Kidney (tissue), 14 donors: ENCODE measurements around the gene H1-8. TPM values are rescaled to one million over a fixed set of nuclear protein-coding genes. Genes with fewer than 3 reads are reported as not detected.

Experiments used
- DNase-seq, 5 donors: peaks; one replicate each; pipeline ENCODE4 v3.0.0-alpha.2; 2013 to 2020
- FAIRE-seq: peaks from 2 replicates; lab custom pipeline; 2012; peaks lifted over from hg19 to GRCh38; lab: Jason Lieb, UNC
- H3K27ac ChIP-seq, 2 donors: one replicate each; pipeline ENCODE4 v1.7.0; 2013; ENCODE audit warnings: low read depth in 2 of 2, low read length in 2 of 2, inconsistent platforms in 1 of 2
- H3K27me3 ChIP-seq: one replicate; pipeline ENCODE4 v1.7.1; 2013; ENCODE audit warnings: low read length, inconsistent platforms; ENCODE audit not compliant: control insufficient read depth, insufficient read depth
- H3K36me3 ChIP-seq, 3 donors: one replicate each; pipeline versions ENCODE4 v1.7.0 to v1.7.1; 2013; ENCODE audit warnings: low read length in 3 of 3, control low read depth in 1 of 3, inconsistent platforms in 1 of 3; ENCODE audit not compliant: insufficient read depth in 3 of 3, control insufficient read depth in 2 of 3
- H3K4me1 ChIP-seq, 3 donors: one replicate each; pipeline versions ENCODE4 v1.7.0 to v1.7.1; 2013; ENCODE audit warnings: low read length in 3 of 3, inconsistent platforms in 1 of 3, low read depth in 1 of 3; ENCODE audit not compliant: control insufficient read depth in 2 of 3, insufficient read depth in 2 of 3
- H3K4me3 ChIP-seq, 3 donors: one replicate each; pipeline versions ENCODE4 v1.7.0 to v1.8.1; 2013; ENCODE audit warnings: low read length in 3 of 3, control low read depth in 1 of 3, inconsistent platforms in 1 of 3
- H3K9ac ChIP-seq, 3 donors: one replicate each; pipeline versions ENCODE4 v1.7.0 to v1.7.1; 2013; ENCODE audit warnings: low read length in 3 of 3, control low read depth in 1 of 3, inconsistent platforms in 1 of 3
- H3K9me3 ChIP-seq, 3 donors: one replicate each; pipeline versions ENCODE4 v1.7.0 to v1.7.1; 2013; ENCODE audit warnings: low read length in 3 of 3, control low read depth in 1 of 3, inconsistent platforms in 1 of 3; ENCODE audit not compliant: control insufficient read depth in 2 of 3, insufficient read depth in 1 of 3
- CTCF ChIP-seq: IDR thresholded peaks from 3 replicates; pipeline ENCODE4 v1.5.1; 2012; ENCODE audit warnings: mild to moderate bottlenecking, moderate library complexity, borderline replicate concordance; ENCODE audit not compliant: insufficient read depth; ENCODE audit errors: extremely low read depth
- intact Hi-C: fragments of 100-400 bp; cut with DNase I; formaldehyde crosslinking; loops from one replicate; pipeline ENCODE4 v1.11.1; 2022
- polyA plus RNA-seq: library from polyadenylated mRNA; stranded (reverse); fragments of 350-450 nt; fragmentation: Illumina TruSeq; extraction: RNeasy Lipid Tissue Mini Kit (QIAGEN cat#74804); gene quantifications from one replicate; pipeline ENCODE4 v1.2.3, GENCODE V29; 2014; ENCODE audit warnings: low read depth, low replicate concordance; ENCODE audit not compliant: insufficient read depth
- total RNA-seq: library from RNA; stranded (reverse); fragmentation: NEBNext Ultra II Directional; extraction: Animal tissue kit (Norgen Biotek cat#: 25700); gene quantifications from one replicate; pipeline ENCODE4 v1.2.1, GENCODE V29; 2021
- donor health status: control.
- donor health status: control.
- donor health status: control.
- donor health status: control.
- donor health status: control.
- donor health status: DM: yes; HTN: yes; CAD: no.
- donor health status: Normal renal cell carcinoma (clear cell type).

Gene H1-8
- total and polyA plus RNA-seq, 2 donors from 2014 or later: not detected

GRCh38 chr3:129597087-129597999 lies 54.4 kb downstream of the H1-8 start:
- intact Hi-C loops: no loop called here
- no peaks in the 10 kb centered on the region for H3K27me3 ChIP-seq
- TF ChIP-seq CTCF: no peak
- H3K9me3 ChIP-seq: no peaks in the 10 kb centered on the region
- peak overlapping the region in 1 of 3 donors; percentile 35 for H3K9ac ChIP-seq
- peak overlapping the region; percentile 59 to 91 for H3K27ac ChIP-seq
- peak overlapping the region in 1 of 3 donors; percentile 25 for H3K4me3 ChIP-seq
- no peaks in the 10 kb centered on the region for H3K36me3 ChIP-seq
- peaks cover 2 to 74% (median 31%) of the 10 kb centered on the region in 3 donors for H3K4me1 ChIP-seq
- DNase-seq (peak in 4 of 5 donors; percentile 78 to 91 (median 83)), FAIRE-seq (no peak)

GRCh38 chr3:129598000-129598381 lies 55.0 kb downstream of the H1-8 start:
- no peaks in the 10 kb centered on the region for H3K9me3 ChIP-seq
- H3K27me3 ChIP-seq: no peaks in the 10 kb centered on the region
- H3K27ac ChIP-seq: peak overlapping the region; percentile 59 to 91
- no peak for TF ChIP-seq CTCF
- FAIRE-seq (no peak), DNase-seq (peak in 2 of 5 donors; percentile 35 to 62)
- intact Hi-C loops: no loop called here
- no peak overlapping the region for H3K4me3 ChIP-seq
- H3K36me3 ChIP-seq: no peaks in the 10 kb centered on the region
- H3K9ac ChIP-seq: peak overlapping the region in 1 of 3 donors; percentile 35
- H3K4me1 ChIP-seq: peaks cover 2 to 76% (median 35%) of the 10 kb centered on the region in 3 donors

- no peaks in the 10 kb centered on the region for H3K27me3 ChIP-seq
- peaks cover under 1 to 72% (median 33%) of the 10 kb centered on the region in 3 donors for H3K4me1 ChIP-seq
- no peaks in the 10 kb centered on the region for H3K36me3 ChIP-seq
- H3K4me3 ChIP-seq: no peak overlapping the region
- DNase-seq (no peak), FAIRE-seq (no peak)
- H3K9me3 ChIP-seq: no peaks in the 10 kb centered on the region
- peak overlapping the region; percentile 72 to 91 for H3K27ac ChIP-seq
- TF ChIP-seq CTCF: no peak
- peak overlapping the region in 1 of 3 donors; percentile 19 for H3K9ac ChIP-seq
- intact Hi-C loops: no loop called here
These were observed 55.5 kb downstream of the H1-8 start for GRCh38 chr3:129598484-129598883.
